ENCODE results near the gene RAD18.

GRCh38 chr3:8987226-8987625, 24.0 kb upstream of the RAD18 start:
- TF ChIP-seq, protein P1, sequence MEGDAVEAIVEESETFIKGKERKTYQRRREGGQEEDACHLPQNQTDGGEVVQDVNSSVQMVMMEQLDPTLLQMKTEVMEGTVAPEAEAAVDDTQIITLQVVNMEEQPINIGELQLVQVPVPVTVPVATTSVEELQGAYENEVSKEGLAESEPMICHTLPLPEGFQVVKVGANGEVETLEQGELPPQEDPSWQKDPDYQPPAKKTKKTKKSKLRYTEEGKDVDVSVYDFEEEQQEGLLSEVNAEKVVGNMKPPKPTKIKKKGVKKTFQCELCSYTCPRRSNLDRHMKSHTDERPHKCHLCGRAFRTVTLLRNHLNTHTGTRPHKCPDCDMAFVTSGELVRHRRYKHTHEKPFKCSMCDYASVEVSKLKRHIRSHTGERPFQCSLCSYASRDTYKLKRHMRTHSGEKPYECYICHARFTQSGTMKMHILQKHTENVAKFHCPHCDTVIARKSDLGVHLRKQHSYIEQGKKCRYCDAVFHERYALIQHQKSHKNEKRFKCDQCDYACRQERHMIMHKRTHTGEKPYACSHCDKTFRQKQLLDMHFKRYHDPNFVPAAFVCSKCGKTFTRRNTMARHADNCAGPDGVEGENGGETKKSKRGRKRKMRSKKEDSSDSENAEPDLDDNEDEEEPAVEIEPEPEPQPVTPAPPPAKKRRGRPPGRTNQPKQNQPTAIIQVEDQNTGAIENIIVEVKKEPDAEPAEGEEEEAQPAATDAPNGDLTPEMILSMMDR (conservative IDR thresholded peaks at IDR 0.05; ENCODE audit: low read length), result no peak
- TF ChIP-seq EZH2phosphoT487 (IDR thresholded peaks at IDR 0.05; ENCODE audit: borderline replicate concordance, low read depth, low read length), result no peak
